ENCODE measurements around the gene TTC38.

DNA sequence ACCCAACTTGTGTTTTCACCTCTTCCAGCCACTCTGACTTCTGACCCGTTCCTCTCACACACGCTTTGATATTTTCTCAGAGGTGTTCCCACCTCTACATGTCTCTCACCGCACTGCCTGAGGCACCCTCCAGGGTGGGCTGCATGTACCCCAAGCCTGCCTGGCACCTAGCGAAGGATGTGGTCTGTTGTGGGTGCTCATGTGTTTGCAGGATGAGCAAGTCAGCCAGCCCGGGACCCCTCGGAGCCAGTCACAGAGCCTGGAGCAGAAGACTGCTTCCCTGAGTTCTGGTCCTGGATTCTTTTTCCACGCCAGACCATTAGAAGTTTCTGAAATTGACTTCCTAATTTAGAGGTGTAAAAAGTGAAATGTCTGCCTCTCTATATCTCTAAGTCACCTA, 32.7 kb downstream of the TTC38 start:
- TF ChIP-seq, protein P1, sequence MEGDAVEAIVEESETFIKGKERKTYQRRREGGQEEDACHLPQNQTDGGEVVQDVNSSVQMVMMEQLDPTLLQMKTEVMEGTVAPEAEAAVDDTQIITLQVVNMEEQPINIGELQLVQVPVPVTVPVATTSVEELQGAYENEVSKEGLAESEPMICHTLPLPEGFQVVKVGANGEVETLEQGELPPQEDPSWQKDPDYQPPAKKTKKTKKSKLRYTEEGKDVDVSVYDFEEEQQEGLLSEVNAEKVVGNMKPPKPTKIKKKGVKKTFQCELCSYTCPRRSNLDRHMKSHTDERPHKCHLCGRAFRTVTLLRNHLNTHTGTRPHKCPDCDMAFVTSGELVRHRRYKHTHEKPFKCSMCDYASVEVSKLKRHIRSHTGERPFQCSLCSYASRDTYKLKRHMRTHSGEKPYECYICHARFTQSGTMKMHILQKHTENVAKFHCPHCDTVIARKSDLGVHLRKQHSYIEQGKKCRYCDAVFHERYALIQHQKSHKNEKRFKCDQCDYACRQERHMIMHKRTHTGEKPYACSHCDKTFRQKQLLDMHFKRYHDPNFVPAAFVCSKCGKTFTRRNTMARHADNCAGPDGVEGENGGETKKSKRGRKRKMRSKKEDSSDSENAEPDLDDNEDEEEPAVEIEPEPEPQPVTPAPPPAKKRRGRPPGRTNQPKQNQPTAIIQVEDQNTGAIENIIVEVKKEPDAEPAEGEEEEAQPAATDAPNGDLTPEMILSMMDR (IDR thresholded peaks at IDR 0.05; ENCODE audit: insufficient read depth, low read depth, low read length) = no peak
- no peak for TF ChIP-seq EZH2 (IDR thresholded peaks at IDR 0.05; ENCODE audit: insufficient read depth, low read length)

All from astrocyte (in vitro differentiated cells and primary cell).